Measurements from ENCODE around the gene PRSS2.
"Not testable (repeated sequence)": the region's sequence is repeated elsewhere in the genome, so short reads cannot be mapped to it uniquely, and the experiment has no call there.

The PRSS2 gene

GRCh38 chr7:142770661-142771352, at the start of gene PRSS2:
Gene PRSS2, plus strand, starts transcription at chr7:142770970. Its CDS starts 13 bp downstream, at chr7:142770983.
- peak; percentile 68 for DNase-seq

- no peak for DNase-seq
These were observed 49.8 kb upstream of the PRSS2 start for GRCh38 chr7:142720986-142721385.

GRCh38 chr7:142722248-142722794, 48.4 kb upstream of the PRSS2 start:
- DNase-seq = no peak

GRCh38 chr7:142733271-142733670, 37.5 kb upstream of the PRSS2 start:
- DNase-seq = no peak

- peak; percentile 7 for DNase-seq
These were observed 30.8 kb upstream of the PRSS2 start for GRCh38 chr7:142739923-142740492.

- DNase-seq = no peak
These were observed 30.0 kb upstream of the PRSS2 start for GRCh38 chr7:142740786-142741185.

- not testable (repeated sequence) for DNase-seq
These were observed 28.8 kb upstream of the PRSS2 start for GRCh38 chr7:142741932-142742331.

- DNase-seq = no peak
These were observed 25.6 kb upstream of the PRSS2 start for GRCh38 chr7:142745091-142745635.

GRCh38 chr7:142745745-142746144, 25.0 kb upstream of the PRSS2 start:
- DNase-seq = no peak

GRCh38 chr7:142746264-142746663, 24.5 kb upstream of the PRSS2 start:
- DNase-seq = no peak

GRCh38 chr7:142748410-142748809, 22.4 kb upstream of the PRSS2 start:
- not testable (repeated sequence) for DNase-seq

- DNase-seq = no peak
These were observed 21.4 kb upstream of the PRSS2 start, which contains the start of gene PRSS1 for GRCh38 chr7:142749218-142749993. Gene PRSS1, plus strand, starts transcription at chr7:142749472. Its CDS starts 13 bp downstream, at chr7:142749485.

- no peak for DNase-seq
These were observed 20.3 kb upstream of the PRSS2 start for GRCh38 chr7:142750321-142750938.

- DNase-seq = not testable (repeated sequence)
These were observed 19.1 kb upstream of the PRSS2 start for GRCh38 chr7:142751526-142752175.

- DNase-seq = no peak
These were observed 18.2 kb upstream of the PRSS2 start for GRCh38 chr7:142752376-142753225.

- DNase-seq = no peak
These were observed 17.4 kb upstream of the PRSS2 start for GRCh38 chr7:142753366-142753765.

- peak; percentile 26 for DNase-seq
These were observed 16.8 kb upstream of the PRSS2 start for GRCh38 chr7:142753925-142754491.

- peak; percentile 25 for DNase-seq
These were observed 15.8 kb upstream of the PRSS2 start for GRCh38 chr7:142754681-142755575.

- DNase-seq = not testable (repeated sequence)
These were observed 12.5 kb upstream of the PRSS2 start for GRCh38 chr7:142758312-142758711.

- no peak for DNase-seq
These were observed 11.3 kb upstream of the PRSS2 start for GRCh38 chr7:142759433-142759832.
